ENCODE data around the gene CBLN3. TPM values are rescaled to one million over a fixed set of nuclear protein-coding genes. Genes with fewer than 3 reads are reported as not detected.

CBLN3 gene
- polyA plus RNA-seq, 3 donors: 0.07 to 1.1 TPM; not detected in 1

DNA sequence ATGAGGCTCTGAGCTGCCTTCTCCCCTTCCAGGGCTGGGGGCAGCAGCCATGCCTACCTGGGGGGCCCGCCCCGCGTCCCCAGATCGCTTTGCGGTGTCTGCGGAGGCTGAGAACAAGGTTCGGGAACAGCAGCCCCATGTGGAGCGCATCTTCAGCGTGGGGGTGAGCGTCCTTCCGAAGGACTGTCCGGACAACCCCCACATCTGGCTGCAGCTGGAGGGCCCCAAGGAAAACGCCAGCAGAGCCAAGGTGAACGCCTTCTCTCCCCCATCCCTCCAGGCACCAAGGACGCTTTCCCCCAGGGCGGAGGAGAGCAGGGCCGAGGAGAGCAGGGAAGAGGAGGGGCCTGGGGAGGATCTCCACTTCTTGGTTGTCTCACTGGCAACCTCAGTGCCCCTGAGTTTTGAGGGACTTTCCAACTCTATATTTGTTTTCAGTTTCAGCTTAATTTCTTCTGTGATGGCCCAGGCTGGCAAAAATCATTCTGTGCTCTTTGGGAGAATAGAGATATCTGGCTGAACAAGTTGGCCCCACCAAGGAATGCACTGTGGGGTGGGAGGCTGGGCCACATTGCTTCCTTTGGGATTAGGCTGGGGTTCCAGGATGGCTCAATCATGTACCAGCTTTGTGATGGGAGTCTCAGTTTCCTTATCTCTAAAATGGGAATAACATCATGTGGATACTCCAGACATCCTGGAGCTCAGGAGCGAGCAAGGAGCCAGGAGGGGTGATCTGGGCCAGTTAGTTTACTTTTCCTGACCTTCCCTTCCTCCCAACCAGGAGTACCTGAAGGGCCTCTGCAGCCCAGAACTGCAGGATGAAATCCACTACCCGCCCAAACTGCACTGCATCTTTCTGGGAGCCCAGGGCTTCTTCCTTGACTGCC, 1.5 kb upstream of the CBLN3 start:
- TF ChIP-seq, protein P1, sequence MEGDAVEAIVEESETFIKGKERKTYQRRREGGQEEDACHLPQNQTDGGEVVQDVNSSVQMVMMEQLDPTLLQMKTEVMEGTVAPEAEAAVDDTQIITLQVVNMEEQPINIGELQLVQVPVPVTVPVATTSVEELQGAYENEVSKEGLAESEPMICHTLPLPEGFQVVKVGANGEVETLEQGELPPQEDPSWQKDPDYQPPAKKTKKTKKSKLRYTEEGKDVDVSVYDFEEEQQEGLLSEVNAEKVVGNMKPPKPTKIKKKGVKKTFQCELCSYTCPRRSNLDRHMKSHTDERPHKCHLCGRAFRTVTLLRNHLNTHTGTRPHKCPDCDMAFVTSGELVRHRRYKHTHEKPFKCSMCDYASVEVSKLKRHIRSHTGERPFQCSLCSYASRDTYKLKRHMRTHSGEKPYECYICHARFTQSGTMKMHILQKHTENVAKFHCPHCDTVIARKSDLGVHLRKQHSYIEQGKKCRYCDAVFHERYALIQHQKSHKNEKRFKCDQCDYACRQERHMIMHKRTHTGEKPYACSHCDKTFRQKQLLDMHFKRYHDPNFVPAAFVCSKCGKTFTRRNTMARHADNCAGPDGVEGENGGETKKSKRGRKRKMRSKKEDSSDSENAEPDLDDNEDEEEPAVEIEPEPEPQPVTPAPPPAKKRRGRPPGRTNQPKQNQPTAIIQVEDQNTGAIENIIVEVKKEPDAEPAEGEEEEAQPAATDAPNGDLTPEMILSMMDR (IDR thresholded peaks at IDR 0.05): no peak
- H3K36me3 ChIP-seq (replicated peaks in 1 of 2; ENCODE audit: control insufficient read depth in 1 of 2, insufficient read depth in 2 of 2, low read length in 2 of 2): peaks cover 31 to 41% of the 10 kb centered on the region in 2 donors
- no peaks in the 10 kb centered on the region for H3K9me3 Mint-ChIP-seq
- peak overlapping the region; percentile 91 for H3K4me2 ChIP-seq (replicated peaks; ENCODE audit: extremely low read depth, low read length, poor library complexity, severe bottlenecking)
- peaks cover 5 to 10% (median 9%) of the 10 kb centered on the region in 3 donors for H3K27me3 Mint-ChIP-seq (ENCODE audit: low read depth in 3 of 3)
- no peaks in the 10 kb centered on the region for H3K27me3 ChIP-seq (ENCODE audit: control insufficient read depth in 2 of 2, insufficient read depth in 2 of 2, low read length in 2 of 2)
- H3K4me1 ChIP-seq (ENCODE audit: control insufficient read depth in 1 of 2, insufficient read depth in 2 of 2, low read length in 2 of 2): peaks cover 25 to 34% of the 10 kb centered on the region in 2 donors
- H3K9ac ChIP-seq (ENCODE audit: insufficient read depth, low read length, poor library complexity, severe bottlenecking): peak overlapping the region; percentile 98
- peaks cover 30% of the 10 kb centered on the region for H3K4me1 Mint-ChIP-seq
- peaks cover 40 to 46% of the 10 kb centered on the region in 2 donors for H3K36me3 Mint-ChIP-seq
- peaks cover 27% of the 10 kb centered on the region for H3K79me2 ChIP-seq (ENCODE audit: insufficient read depth, low read length)
- no peaks in the 10 kb centered on the region for H3K9me3 ChIP-seq (replicated peaks in 1 of 2; ENCODE audit: control insufficient read depth in 1 of 2, insufficient read depth in 1 of 2, low read length in 2 of 2)
- peak overlapping the region; percentile 91 to 96 (median 95) for H3K27ac Mint-ChIP-seq
- intact Hi-C loops (cut with micrococcal nuclease): loop anchor here (2.0 to 10.0 kb wide), 2 partner anchors 98 to 186 kb away; partner anchors contain the start of gene TINF2 (in 1 of the 2)
- H3K4me3 Mint-ChIP-seq: peak overlapping the region; percentile 86 to 88
- H3K27ac ChIP-seq (ENCODE audit: low read depth in 1 of 2, low read length in 2 of 2): peak overlapping the region; percentile 81 to 100
- no peak overlapping the region for H2AFZ ChIP-seq (ENCODE audit: insufficient read depth, low read depth, low read length, poor library complexity, severe bottlenecking)
- WGBS (ENCODE audit: insufficient coverage): 23% methylated on average over 14 of the region's 19 CpGs
- H4K20me1 ChIP-seq (ENCODE audit: insufficient read depth, low read length): peaks cover 38% of the 10 kb centered on the region
- peak; percentile 49 to 78 (median 60) for DNase-seq
- peak overlapping the region; percentile 71 to 91 (median 91) for H3K4me3 ChIP-seq (replicated peaks in 1 of 3; ENCODE audit: low read depth in 2 of 3, low read length in 3 of 3)

DNA sequence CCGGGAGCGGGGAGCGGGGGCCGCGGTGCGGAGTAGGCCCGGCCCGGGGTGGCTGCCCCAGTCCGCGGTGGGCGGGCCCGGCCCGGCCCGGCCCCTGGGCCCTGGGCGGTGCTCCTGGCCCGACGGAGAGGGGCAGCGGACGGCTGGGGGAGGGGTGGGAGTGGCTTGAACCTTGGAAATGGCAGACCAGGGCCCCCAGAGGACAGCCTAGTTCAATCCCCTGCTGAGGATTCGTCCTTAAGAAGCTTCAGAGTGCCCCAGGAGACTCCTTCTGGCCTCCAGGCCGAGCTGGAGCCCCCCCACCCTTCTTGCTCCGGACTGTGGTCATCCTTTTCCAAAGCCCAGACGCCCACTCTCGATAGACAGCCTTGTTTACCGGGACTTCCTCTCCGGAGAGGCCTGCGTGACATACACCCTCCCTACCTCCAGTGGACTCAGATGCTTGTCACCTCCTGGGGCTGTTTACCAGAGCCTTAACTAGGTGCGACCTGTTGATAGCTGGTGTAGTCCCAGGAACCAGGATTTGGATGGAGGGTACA, 744 bp upstream of the CBLN3 start:
- peak; percentile 59 to 84 (median 67) for DNase-seq
- no peaks in the 10 kb centered on the region for H3K9me3 ChIP-seq (replicated peaks in 1 of 2; ENCODE audit: control insufficient read depth in 1 of 2, insufficient read depth in 1 of 2, low read length in 2 of 2)
- H3K27me3 ChIP-seq (ENCODE audit: control insufficient read depth in 2 of 2, insufficient read depth in 2 of 2, low read length in 2 of 2): no peaks in the 10 kb centered on the region
- peaks cover 35% of the 10 kb centered on the region for H4K20me1 ChIP-seq (ENCODE audit: insufficient read depth, low read length)
- intact Hi-C loops (cut with micrococcal nuclease): loop anchor here (2.0 to 10.0 kb wide), 2 partner anchors 97 to 185 kb away; partner anchors contain the start of gene TINF2 (in 1 of the 2)
- 1% methylated on average over 27 of the region's 28 CpGs for WGBS (ENCODE audit: insufficient coverage)
- no peak overlapping the region for H2AFZ ChIP-seq (ENCODE audit: insufficient read depth, low read depth, low read length, poor library complexity, severe bottlenecking)
- peak overlapping the region; percentile 98 for H3K9ac ChIP-seq (ENCODE audit: insufficient read depth, low read length, poor library complexity, severe bottlenecking)
- peaks cover 27% of the 10 kb centered on the region for H3K79me2 ChIP-seq (ENCODE audit: insufficient read depth, low read length)
- peaks cover 25 to 37% of the 10 kb centered on the region in 2 donors for H3K4me1 ChIP-seq (ENCODE audit: control insufficient read depth in 1 of 2, insufficient read depth in 2 of 2, low read length in 2 of 2)
- peak overlapping the region; percentile 86 to 88 for H3K4me3 Mint-ChIP-seq
- H3K27ac Mint-ChIP-seq: peak overlapping the region; percentile 91 to 96 (median 95)
- TF ChIP-seq, protein P1 (IDR thresholded peaks at IDR 0.05): no peak
- H3K36me3 Mint-ChIP-seq: peaks cover 33 to 39% of the 10 kb centered on the region in 2 donors
- H3K27me3 Mint-ChIP-seq (ENCODE audit: low read depth in 3 of 3): peaks cover 5 to 9% (median 9%) of the 10 kb centered on the region in 3 donors
- H3K27ac ChIP-seq (ENCODE audit: low read depth in 1 of 2, low read length in 2 of 2): peak overlapping the region; percentile 81 to 100
- H3K4me3 ChIP-seq (replicated peaks in 1 of 3; ENCODE audit: low read depth in 2 of 3, low read length in 3 of 3): peak overlapping the region; percentile 71 to 91 (median 91)
- H3K9me3 Mint-ChIP-seq: no peaks in the 10 kb centered on the region
- H3K36me3 ChIP-seq (replicated peaks in 1 of 2; ENCODE audit: control insufficient read depth in 1 of 2, insufficient read depth in 2 of 2, low read length in 2 of 2): peaks cover 29 to 34% of the 10 kb centered on the region in 2 donors
- H3K4me2 ChIP-seq (replicated peaks; ENCODE audit: extremely low read depth, low read length, poor library complexity, severe bottlenecking): peak overlapping the region; percentile 91
- peaks cover 36% of the 10 kb centered on the region for H3K4me1 Mint-ChIP-seq
